PFSK-1 (cell line): ENCODE data around the gene HPGD. TPM values are rescaled to one million over a fixed set of nuclear protein-coding genes. Genes with fewer than 3 reads are reported as not detected.

ENCODE experiments used
- FOXP2 ChIP-seq: optimal IDR thresholded peaks from 2 replicates; pipeline ENCODE3; 2011; ENCODE audit warnings: borderline replicate concordance, control low read depth, inconsistent platforms; ENCODE audit not compliant: insufficient read depth; ENCODE audit errors: extremely low read length, extremely low read depth
- POLR2AphosphoS5 ChIP-seq: IDR thresholded peaks from 2 replicates; pipeline ENCODE4 v1.6.1; 2012; ENCODE audit warnings: low read depth, mild to moderate bottlenecking, control low read depth, low read length, moderate library complexity
- REST ChIP-seq, 2 experiments: IDR thresholded peaks; 2 replicates each; pipeline versions ENCODE4 v1.6.1 to v1.8.0; 2011 to 2012; ENCODE audit warnings: low read depth in 2 of 2, low read length in 2 of 2, control low read depth in 1 of 2, inconsistent platforms in 1 of 2, mild to moderate bottlenecking in 1 of 2, moderate library complexity in 1 of 2; ENCODE audit not compliant: insufficient read depth in 1 of 2
- SIN3A ChIP-seq: IDR thresholded peaks from 2 replicates; pipeline ENCODE4 v1.6.1; 2012; ENCODE audit warnings: mild to moderate bottlenecking, low read length, moderate library complexity, borderline replicate concordance; ENCODE audit not compliant: insufficient read depth
- TAF1 ChIP-seq: IDR thresholded peaks from 2 replicates; pipeline ENCODE4 v1.6.1; 2012; ENCODE audit warnings: low read length, control low read depth, borderline replicate concordance; ENCODE audit not compliant: insufficient read depth
- polyA plus RNA-seq: library from polyadenylated mRNA; unstranded; fragments of >200 nt; gene quantifications from one replicate; pipeline ENCODE4 v1.2.1, GENCODE V29; 2012; ENCODE audit warnings: low read depth, missing spikeins; ENCODE audit not compliant: insufficient read length

Gene HPGD
- polyA plus RNA-seq, result not detected

- TF ChIP-seq REST (IDR thresholded peaks at IDR 0.05; ENCODE audit: insufficient read depth in 1 of 2, low read depth in 2 of 2, low read length in 2 of 2) (no peak), SIN3A (no peak), TAF1 (no peak), POLR2AphosphoS5 (no peak), FOXP2 (no peak)
These were observed at the start of gene HPGD for GRCh38 chr4:174522183-174523024. HPGD (minus strand) TSS chr4:174522488; CDS start chr4:174522451, 37 bp downstream.

GRCh38 chr4:174564529-174564928 is 42.2 kb upstream of the HPGD start:
- no peak for TF ChIP-seq POLR2AphosphoS5
- TF ChIP-seq REST (IDR thresholded peaks at IDR 0.05; ENCODE audit: insufficient read depth in 1 of 2, low read depth in 2 of 2, low read length in 2 of 2), result no peak
- TF ChIP-seq FOXP2, result no peak
- TF ChIP-seq TAF1, result no peak
- TF ChIP-seq SIN3A, result no peak

- TF ChIP-seq FOXP2, result no peak
- TF ChIP-seq SIN3A, result no peak
- TF ChIP-seq TAF1, result no peak
- no peak for TF ChIP-seq REST (IDR thresholded peaks at IDR 0.05; ENCODE audit: insufficient read depth in 1 of 2, low read depth in 2 of 2, low read length in 2 of 2)
- TF ChIP-seq POLR2AphosphoS5, result no peak
These were observed 41.1 kb upstream of the HPGD start for GRCh38 chr4:174563399-174563798.

- no peak for TF ChIP-seq SIN3A
- TF ChIP-seq FOXP2, result no peak
- TF ChIP-seq TAF1, result no peak
- TF ChIP-seq REST (IDR thresholded peaks at IDR 0.05; ENCODE audit: insufficient read depth in 1 of 2, low read depth in 2 of 2, low read length in 2 of 2), result no peak
- no peak for TF ChIP-seq POLR2AphosphoS5
These were observed 39.3 kb upstream of the HPGD start for GRCh38 chr4:174561560-174561959.

- no peak for TF ChIP-seq FOXP2
These were observed 37.6 kb upstream of the HPGD start for GRCh38 chr4:174559894-174560293.
